RWPE1 (cell line): ENCODE measurements around the gene CNTN5.

ENCODE experiments used
- CTCF ChIA-PET: fragments of 350-600 bp; sonication (Branson Sonifier 250); formaldehyde crosslinking; extraction: SDS; loops from one replicate; lab custom pipeline; 2021; lab: Yijun Ruan, JAX
- POLR2A ChIA-PET: fragments of 400-600 bp; formaldehyde crosslinking; extraction: SDS; loops from one replicate; lab custom pipeline; 2020; ENCODE audit warnings: antibody characterized with exemption; ENCODE audit not compliant: low non-redundant PET; lab: Yijun Ruan, JAX
- DNase-seq: peaks from one replicate; pipeline ENCODE4 v3.0.0; 2012; ENCODE audit warnings: low spot score
- H3K27ac ChIP-seq: fragments of 450-650 bp; 2 replicates; pipeline ENCODE4 v1.5.1; 2017
- TF ChIP-seq, protein P1 (sequence below): fragments of 450-650 bp; conservative IDR thresholded peaks from 2 replicates; pipeline ENCODE4 v1.5.1; 2017; ENCODE audit warnings: low read depth, mild to moderate bottlenecking

Gene CNTN5

DNA sequence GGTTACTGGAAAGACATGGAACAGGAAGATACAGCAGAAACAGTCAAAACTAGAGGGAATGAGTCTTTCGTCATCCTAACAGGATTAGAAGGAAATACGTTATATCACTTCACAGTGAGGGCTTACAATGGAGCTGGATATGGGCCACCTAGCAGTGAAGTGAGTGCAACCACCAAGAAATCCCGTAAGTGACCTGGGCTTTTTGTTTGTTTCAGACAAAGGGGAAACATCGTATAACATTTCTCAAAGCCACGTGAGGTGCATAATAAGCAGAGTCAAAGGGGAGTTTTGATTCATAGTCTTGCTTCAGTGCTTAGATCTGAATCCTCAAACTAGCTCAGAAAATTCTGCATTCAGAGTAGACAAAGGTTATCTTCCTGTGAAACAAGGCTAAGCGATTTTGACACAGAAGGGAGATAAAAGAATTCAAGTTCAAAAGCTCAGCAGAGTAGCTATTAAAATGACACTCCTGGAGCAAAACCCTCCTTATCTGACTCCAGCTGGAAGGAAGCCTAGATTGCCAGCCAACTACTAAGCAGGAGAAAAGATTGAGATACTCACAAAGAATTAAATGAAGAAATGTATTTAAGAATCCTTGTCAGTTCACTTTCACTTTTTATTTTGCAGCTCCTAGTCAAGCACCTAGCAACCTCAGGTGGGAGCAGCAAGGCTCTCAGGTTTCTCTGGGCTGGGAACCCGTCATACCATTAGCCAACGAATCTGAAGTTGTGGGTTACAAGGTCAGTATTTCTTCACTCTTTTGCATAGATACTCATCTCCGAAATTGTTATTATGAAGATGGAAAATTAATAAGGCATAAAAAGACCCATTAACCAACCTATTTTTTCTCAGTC lies 1319.9 kb downstream of the CNTN5 start:
- POLR2A ChIA-PET = no interaction called here
- DNase-seq = no peak
- no peak overlapping the region for H3K27ac ChIP-seq
- TF ChIP-seq, protein P1, sequence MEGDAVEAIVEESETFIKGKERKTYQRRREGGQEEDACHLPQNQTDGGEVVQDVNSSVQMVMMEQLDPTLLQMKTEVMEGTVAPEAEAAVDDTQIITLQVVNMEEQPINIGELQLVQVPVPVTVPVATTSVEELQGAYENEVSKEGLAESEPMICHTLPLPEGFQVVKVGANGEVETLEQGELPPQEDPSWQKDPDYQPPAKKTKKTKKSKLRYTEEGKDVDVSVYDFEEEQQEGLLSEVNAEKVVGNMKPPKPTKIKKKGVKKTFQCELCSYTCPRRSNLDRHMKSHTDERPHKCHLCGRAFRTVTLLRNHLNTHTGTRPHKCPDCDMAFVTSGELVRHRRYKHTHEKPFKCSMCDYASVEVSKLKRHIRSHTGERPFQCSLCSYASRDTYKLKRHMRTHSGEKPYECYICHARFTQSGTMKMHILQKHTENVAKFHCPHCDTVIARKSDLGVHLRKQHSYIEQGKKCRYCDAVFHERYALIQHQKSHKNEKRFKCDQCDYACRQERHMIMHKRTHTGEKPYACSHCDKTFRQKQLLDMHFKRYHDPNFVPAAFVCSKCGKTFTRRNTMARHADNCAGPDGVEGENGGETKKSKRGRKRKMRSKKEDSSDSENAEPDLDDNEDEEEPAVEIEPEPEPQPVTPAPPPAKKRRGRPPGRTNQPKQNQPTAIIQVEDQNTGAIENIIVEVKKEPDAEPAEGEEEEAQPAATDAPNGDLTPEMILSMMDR = no peak
- CTCF ChIA-PET = interaction anchor here (1.2 kb wide), 1 partner anchor 12 kb away, joined by 6 read pairs; no protein-coding TSS in a partner anchor

DNA sequence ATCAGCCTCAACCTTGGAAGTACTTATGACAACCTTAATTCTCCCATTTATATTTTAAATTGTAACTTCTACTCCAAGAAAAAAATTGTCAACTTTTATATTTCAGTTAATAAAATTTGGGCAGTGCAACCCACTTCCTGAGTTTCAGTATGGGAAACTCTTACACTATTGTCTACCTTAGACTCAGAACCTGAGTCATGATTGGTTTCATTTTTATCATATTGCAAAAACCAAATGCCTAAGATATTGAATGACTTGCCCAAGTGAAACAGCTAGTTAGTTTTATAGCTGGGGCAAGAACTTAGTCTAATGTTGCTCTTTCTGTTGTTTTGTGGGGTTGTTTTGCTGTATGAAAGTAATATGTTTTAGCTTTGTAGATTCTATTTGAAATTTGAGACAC lies 1332.3 kb downstream of the CNTN5 start:
- DNase-seq = no peak
- TF ChIP-seq, protein P1 = no peak
- CTCF ChIA-PET = no interaction called here
- POLR2A ChIA-PET = no interaction called here
- H3K27ac ChIP-seq = no peak overlapping the region

DNA sequence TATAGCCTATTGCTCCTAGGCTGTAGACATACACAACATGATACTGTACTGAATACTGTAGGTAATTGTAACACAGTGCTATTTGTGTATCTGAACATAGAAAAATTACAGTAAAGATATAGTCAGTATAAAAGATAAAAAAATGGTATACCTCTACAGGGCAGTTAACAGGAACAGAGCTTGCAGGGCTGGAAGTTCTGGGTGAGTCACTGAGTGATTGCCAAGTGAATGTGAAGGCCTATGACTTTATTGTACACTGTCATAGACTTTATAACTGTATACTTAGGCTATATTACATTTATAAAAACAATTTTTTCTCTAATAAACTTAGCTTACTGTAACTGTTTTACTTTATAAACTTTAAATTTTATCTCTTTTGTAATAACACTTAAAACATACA lies 1334.0 kb downstream of the CNTN5 start:
- H3K27ac ChIP-seq = no peak overlapping the region
- no peak for DNase-seq
- ChIA-PET CTCF (no interaction called here), POLR2A (no interaction called here)
- TF ChIP-seq, protein P1 = no peak

DNA sequence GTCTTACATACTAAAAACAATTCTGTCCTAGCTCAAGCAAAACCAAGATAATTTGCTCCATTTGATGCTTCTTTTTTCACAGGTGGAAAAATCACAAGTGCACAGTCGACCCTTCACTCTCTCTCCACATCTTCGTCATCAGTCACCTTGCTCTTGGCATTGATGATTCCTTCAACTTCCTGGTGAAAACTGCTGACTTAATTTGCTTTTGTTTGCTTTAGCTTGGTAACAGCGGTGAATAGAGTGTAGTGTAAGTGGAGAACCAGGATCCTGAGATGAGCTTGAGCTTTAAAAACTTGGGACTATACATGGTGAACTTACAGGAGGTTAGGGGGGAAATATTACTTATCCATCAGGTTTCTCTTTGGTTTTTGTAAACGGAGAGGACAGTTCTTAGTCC lies 1335.3 kb downstream of the CNTN5 start:
- H3K27ac ChIP-seq = no peak overlapping the region
- CTCF ChIA-PET = no interaction called here
- TF ChIP-seq, protein P1 = no peak
- POLR2A ChIA-PET = no interaction called here
- no peak for DNase-seq

DNA sequence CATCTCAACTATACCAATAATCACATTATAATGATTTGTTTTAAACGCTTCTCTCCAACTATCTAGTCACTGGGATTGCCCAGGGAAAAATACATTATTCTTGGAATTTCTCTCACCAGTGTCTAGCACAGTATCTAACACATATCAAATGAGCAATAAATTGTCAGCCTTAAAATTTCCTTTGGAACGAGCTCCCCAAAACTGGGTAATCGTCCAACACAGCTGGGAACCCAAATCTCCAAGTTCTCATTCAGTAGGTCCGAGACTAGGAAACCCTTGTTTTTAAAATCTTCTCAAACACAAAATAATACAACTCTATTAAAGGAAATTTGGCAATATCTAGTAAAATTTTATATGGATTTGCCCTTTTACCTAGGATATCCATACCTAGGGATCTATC lies 1338.5 kb downstream of the CNTN5 start:
- ChIA-PET CTCF (no interaction called here), POLR2A (no interaction called here)
- no peak for DNase-seq
- TF ChIP-seq, protein P1 = no peak
- H3K27ac ChIP-seq = no peak overlapping the region

DNA sequence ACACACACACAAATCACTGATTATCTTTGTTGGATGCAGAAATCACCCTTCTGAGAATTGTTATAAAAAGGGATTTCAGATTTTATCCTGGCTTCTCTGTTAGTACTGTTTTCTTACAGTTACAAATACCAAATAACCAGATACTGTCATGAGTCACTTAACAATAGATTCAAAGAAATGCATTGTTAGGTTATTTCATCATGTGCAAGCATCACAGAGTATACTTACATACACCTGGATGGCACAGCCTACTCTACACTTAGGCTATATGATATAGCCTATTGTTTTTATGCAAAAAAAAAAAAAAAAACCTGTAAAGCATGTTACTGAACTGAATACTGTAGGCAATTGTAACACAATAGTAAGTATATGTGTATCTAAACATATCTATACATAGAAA lies 1347.1 kb downstream of the CNTN5 start:
- no peak for DNase-seq
- ChIA-PET POLR2A (no interaction called here), CTCF (no interaction called here)
- TF ChIP-seq, protein P1 = no peak
- no peak overlapping the region for H3K27ac ChIP-seq
